ENCODE results near the gene NIPBL.
A peak's percentile ranks its signal among the peaks of the same experiment; 100 is the strongest.

Gene NIPBL

GRCh38 chr5:36944607-36945225 is 68.1 kb downstream of the NIPBL start:
- DNase-seq (ENCODE audit: insufficient read length, low spot score) (no peak), FAIRE-seq (peak; percentile 67)

- FAIRE-seq (no peak), DNase-seq (ENCODE audit: insufficient read length, low spot score) (no peak)
Measured at GRCh38 chr5:36945687-36946086, 69.1 kb downstream of the NIPBL start.

- FAIRE-seq: no peak
Measured at GRCh38 chr5:36946101-36946500, 69.5 kb downstream of the NIPBL start.

GRCh38 chr5:36948041-36948440 is 71.5 kb downstream of the NIPBL start:
- no peak for FAIRE-seq
- DNase-seq (ENCODE audit: insufficient read length, low spot score): no peak

More at GRCh38 chr5:36946101-36946500, 69.5 kb downstream of the NIPBL start:
- DNase-seq (ENCODE audit: insufficient read length, low spot score): no peak

- DNase-seq (ENCODE audit: insufficient read length, low spot score): no peak
- no peak for FAIRE-seq
Measured at GRCh38 chr5:36948650-36949049, 72.1 kb downstream of the NIPBL start.

GRCh38 chr5:36949593-36949992 is 73.0 kb downstream of the NIPBL start:
- no peak for FAIRE-seq
- DNase-seq (ENCODE audit: insufficient read length, low spot score): no peak

- peak; percentile 68 for FAIRE-seq
Measured at GRCh38 chr5:36950586-36951457, 74.3 kb downstream of the NIPBL start.

GRCh38 chr5:36953043-36953442 is 76.5 kb downstream of the NIPBL start:
- no peak for FAIRE-seq
- DNase-seq (ENCODE audit: insufficient read length, low spot score): no peak

More at GRCh38 chr5:36950586-36951457, 74.3 kb downstream of the NIPBL start:
- DNase-seq (ENCODE audit: insufficient read length, low spot score): no peak

- DNase-seq (ENCODE audit: insufficient read length, low spot score): no peak
- peak; percentile 39 for FAIRE-seq
Measured at GRCh38 chr5:36957953-36958537, 81.5 kb downstream of the NIPBL start.

GRCh38 chr5:36958612-36959011 is 82.0 kb downstream of the NIPBL start:
- DNase-seq (ENCODE audit: insufficient read length, low spot score) (no peak), FAIRE-seq (no peak)

- DNase-seq (ENCODE audit: insufficient read length, low spot score): no peak
- FAIRE-seq: no peak
Measured at GRCh38 chr5:36965179-36965578, 88.6 kb downstream of the NIPBL start.

GRCh38 chr5:36969700-36970395 is 93.3 kb downstream of the NIPBL start:
- DNase-seq (ENCODE audit: insufficient read length, low spot score) (no peak), FAIRE-seq (no peak)

- no peak for DNase-seq (ENCODE audit: insufficient read length, low spot score)
- FAIRE-seq: no peak
Measured at GRCh38 chr5:36978196-36978595, 101.6 kb downstream of the NIPBL start.

GRCh38 chr5:36982146-36982545 is 105.6 kb downstream of the NIPBL start:
- no peak for FAIRE-seq
- DNase-seq (ENCODE audit: insufficient read length, low spot score): no peak

- DNase-seq (ENCODE audit: insufficient read length, low spot score) (no peak), FAIRE-seq (no peak)
Measured at GRCh38 chr5:36985387-36985786, 108.8 kb downstream of the NIPBL start.

- FAIRE-seq: no peak
- DNase-seq (ENCODE audit: insufficient read length, low spot score): no peak
Measured at GRCh38 chr5:36988396-36988795, 111.8 kb downstream of the NIPBL start.

- FAIRE-seq (no peak), DNase-seq (ENCODE audit: insufficient read length, low spot score) (no peak)
Measured at GRCh38 chr5:36998578-36998977, 122.0 kb downstream of the NIPBL start.

GRCh38 chr5:37002176-37002751 is 125.7 kb downstream of the NIPBL start:
- no peak for FAIRE-seq
- no peak for DNase-seq (ENCODE audit: insufficient read length, low spot score)

- DNase-seq (ENCODE audit: insufficient read length, low spot score) (no peak), FAIRE-seq (peak; percentile 79)
Measured at GRCh38 chr5:37005252-37005651, 128.7 kb downstream of the NIPBL start.

- DNase-seq (ENCODE audit: insufficient read length, low spot score) (no peak), FAIRE-seq (peak; percentile 8)
Measured at GRCh38 chr5:37005946-37006540, 129.5 kb downstream of the NIPBL start.
